Gastrocnemius medialis (tissue), 4 donors: ENCODE data around the gene SLX4IP.

Experiments
- CTCF ChIP-seq, 5 experiments: fragments of 450-650 bp in 3 of 5; fragments of 200-600 bp in 2 of 5; sonication (generic) in 2 of 5; IDR thresholded peaks in 4 of 5; conservative IDR thresholded peaks in 1 of 5; 1 replicate in 4 of 5; 2 replicates in 1 of 5; pipeline ENCODE4 v1.5.1; 2016 to 2019; ENCODE audit warnings: antibody characterized with exemption in 5 of 5, mild to moderate bottlenecking in 3 of 5, moderate library complexity in 3 of 5
- POLR2A ChIP-seq, 2 donors: fragments of 450-650 bp; IDR thresholded peaks; one replicate each; pipeline ENCODE4 v1.6.1; 2017; ENCODE audit warnings: antibody characterized with exemption in 2 of 2, mild to moderate bottlenecking in 2 of 2, moderate library complexity in 2 of 2

DNA sequence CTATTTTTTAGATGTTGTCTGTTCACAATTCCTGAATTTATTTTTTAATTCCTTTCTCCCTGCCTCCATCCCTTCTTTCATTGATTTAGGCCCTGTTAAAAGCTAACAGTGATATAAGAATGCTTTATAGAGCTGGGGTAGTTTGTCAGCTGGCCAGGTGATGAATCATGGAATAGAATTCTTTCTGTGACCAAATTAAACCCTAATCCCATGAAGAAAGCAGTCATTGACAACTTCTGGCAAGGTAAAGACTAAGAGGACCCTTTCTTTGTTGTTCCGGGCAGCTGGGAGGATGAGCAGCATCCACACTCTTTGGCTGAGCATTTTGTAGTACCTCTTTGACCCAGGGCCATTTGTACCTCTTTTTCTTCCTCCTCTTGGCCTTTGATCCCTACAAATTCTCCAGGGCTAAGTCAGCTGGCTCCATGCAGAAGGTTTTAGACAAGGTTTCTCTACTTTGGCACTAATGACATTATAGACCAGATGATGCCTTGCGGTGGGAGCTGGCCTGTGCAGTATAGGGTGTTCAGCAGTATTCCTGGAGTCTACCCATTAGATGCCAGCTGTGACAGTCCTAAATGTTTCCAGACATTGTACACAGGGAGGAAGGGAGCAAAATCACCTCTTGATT, 102.9 kb downstream of the SLX4IP start:
- TF ChIP-seq CTCF (IDR thresholded peaks at IDR 0.05 in 4 of 5, conservative IDR thresholded peaks at IDR 0.05 in 1 of 5) (no peak), POLR2A (IDR thresholded peaks at IDR 0.05) (no peak)
